ENCODE data around the gene FOXO4.
A peak's percentile ranks its signal among the peaks of the same experiment; 100 is the strongest.
"Not testable (repeated sequence)": the region's sequence is repeated elsewhere in the genome, so short reads cannot be mapped to it uniquely, and the experiment has no call there.

Gene FOXO4

GRCh38 chrX:71095555-71095980 lies at the start of gene FOXO4:
TSS of gene FOXO4 (plus strand) at chrX:71095851. CDS start at chrX:71096529, 678 bp downstream.
- DNase-seq (ENCODE audit: low read depth): peak; percentile 82

GRCh38 chrX:71047891-71048290 lies 47.8 kb upstream of the FOXO4 start:
- not testable (repeated sequence) for DNase-seq (ENCODE audit: low read depth)

GRCh38 chrX:71052721-71053120 lies 42.9 kb upstream of the FOXO4 start:
- DNase-seq (ENCODE audit: low read depth): no peak

GRCh38 chrX:71053217-71053621 lies 42.4 kb upstream of the FOXO4 start:
- DNase-seq (ENCODE audit: low read depth): peak; percentile 1

GRCh38 chrX:71056867-71057266 lies 38.8 kb upstream of the FOXO4 start:
- DNase-seq (ENCODE audit: low read depth): no peak

GRCh38 chrX:71057848-71058530 lies 37.7 kb upstream of the FOXO4 start:
- DNase-seq (ENCODE audit: low read depth): no peak

- no peak for DNase-seq (ENCODE audit: low read depth)
Measured at GRCh38 chrX:71060127-71060526, 35.5 kb upstream of the FOXO4 start.

GRCh38 chrX:71067089-71067488 lies 28.6 kb upstream of the FOXO4 start:
- no peak for DNase-seq (ENCODE audit: low read depth)

- DNase-seq (ENCODE audit: low read depth): no peak
Measured at GRCh38 chrX:71067712-71068043, 28.0 kb upstream of the FOXO4 start.

- DNase-seq (ENCODE audit: low read depth): peak; percentile 78
Measured at GRCh38 chrX:71068044-71068918, 27.4 kb upstream of the FOXO4 start, which contains the start of gene SNX12. TSS of gene SNX12 (minus strand) at chrX:71068334. CDS start at chrX:71068306, 28 bp downstream.

- no peak for DNase-seq (ENCODE audit: low read depth)
Measured at GRCh38 chrX:71070531-71070930, 25.1 kb upstream of the FOXO4 start.

GRCh38 chrX:71081330-71082123 lies 14.1 kb upstream of the FOXO4 start:
- DNase-seq (ENCODE audit: low read depth): no peak

- no peak for DNase-seq (ENCODE audit: low read depth)
Measured at GRCh38 chrX:71082124-71082647, 13.5 kb upstream of the FOXO4 start.

- DNase-seq (ENCODE audit: low read depth): no peak
Measured at GRCh38 chrX:71082822-71083221, 12.8 kb upstream of the FOXO4 start.

- DNase-seq (ENCODE audit: low read depth): no peak
Measured at GRCh38 chrX:71085900-71086299, 9.8 kb upstream of the FOXO4 start.

GRCh38 chrX:71091263-71091662 lies 4.4 kb upstream of the FOXO4 start:
- DNase-seq (ENCODE audit: low read depth): no peak

- DNase-seq (ENCODE audit: low read depth): no peak
Measured at GRCh38 chrX:71095033-71095432, 618 bp upstream of the FOXO4 start.

GRCh38 chrX:71095981-71096759 lies 519 bp downstream of the FOXO4 start:
- no peak for DNase-seq (ENCODE audit: low read depth)

- DNase-seq (ENCODE audit: low read depth): no peak
Measured at GRCh38 chrX:71096760-71097032, 1.0 kb downstream of the FOXO4 start.

- peak; percentile 75 for DNase-seq (ENCODE audit: low read depth)
Measured at GRCh38 chrX:71098302-71098701, 2.7 kb downstream of the FOXO4 start.

GRCh38 chrX:71098951-71099506 lies 3.4 kb downstream of the FOXO4 start:
- DNase-seq (ENCODE audit: low read depth): no peak

Measured in activated T-helper 9 cell treated with anti-CD3 and anti-CD28 coated beads, Interleukin-2, amount 50 U/mL, for 16 hours (primary cell).